Upper lobe of left lung (tissue), 4 donors: ENCODE data around the gene SHISA6.

ENCODE experiments used
- CTCF ChIP-seq, 6 experiments: fragments of 450-650 bp in 4 of 6; fragments of 200-600 bp in 2 of 6; sonication (generic) in 2 of 6; IDR thresholded peaks; one replicate each; pipeline ENCODE4 v1.5.1; 2016 to 2019; ENCODE audit warnings: antibody characterized with exemption in 6 of 6
- POLR2A ChIP-seq, 4 donors: fragments of 450-650 bp; IDR thresholded peaks; one replicate each; pipeline ENCODE4 v1.5.1; 2016 to 2017; ENCODE audit warnings: antibody characterized with exemption in 4 of 4, mild to moderate bottlenecking in 2 of 4
- POLR2AphosphoS5 ChIP-seq, 2 donors: sonication (generic); formaldehyde crosslinking; IDR thresholded peaks; one replicate each; pipeline ENCODE4 v1.5.1; 2017; ENCODE audit warnings: antibody characterized with exemption in 2 of 2

GRCh38 chr17:11330006-11330405, 89.0 kb downstream of the SHISA6 start:
- TF ChIP-seq CTCF (IDR thresholded peaks at IDR 0.05), result no peak
- TF ChIP-seq POLR2AphosphoS5 (IDR thresholded peaks at IDR 0.05), result no peak
- TF ChIP-seq POLR2A (IDR thresholded peaks at IDR 0.05), result no peak
